Panc1 (cell line): ENCODE data around the gene MAP1B. TPM values are rescaled to one million over a fixed set of nuclear protein-coding genes. Genes with fewer than 3 reads are reported as not detected.

Experiments
- ATAC-seq: fragments of 200-7000 bp; cut with Tn5 transposase; 2 replicates; pipeline ENCODE4 v1.9.1; 2020; ENCODE audit warnings: mild to moderate bottlenecking, moderate library complexity
- BruUV-seq: library from RNA; stranded (reverse); fragments of 400-500 nt; replicated peaks from 2 replicates; lab custom pipeline; 2021; lab: Mats Ljungman, UMichigan
- CTCF ChIA-PET: fragments of 300-600 bp; sonication (Branson Sonifier 250); formaldehyde crosslinking; loops from one replicate; lab custom pipeline; 2022; ENCODE audit warnings: antibody characterized with exemption; lab: Charles Lee
- POLR2A ChIA-PET: fragments of 300-600 bp; sonication (Branson Sonifier 250); formaldehyde crosslinking; loops from one replicate; lab custom pipeline; 2022; ENCODE audit warnings: antibody characterized with exemption; lab: Charles Lee
- DNase-seq: peaks from one replicate; pipeline ENCODE4 v3.0.0-alpha.2; 2010; ENCODE audit warnings: low read depth, low spot score
- H3K27ac ChIP-seq: 2 replicates; pipeline ENCODE4 v1.5.1; 2011; ENCODE audit warnings: mild to moderate bottlenecking, low read length, inconsistent platforms
- H3K27me3 ChIP-seq: fragments of 200-500 bp; sonication (Bioruptor generic); 2 replicates; pipeline ENCODE4 v1.6.0; 2014; ENCODE audit warnings: low read length, inconsistent platforms; ENCODE audit not compliant: control insufficient read depth, insufficient read depth
- H3K36me3 ChIP-seq: fragments of 200-500 bp; sonication (Bioruptor generic); 2 replicates; pipeline ENCODE4 v1.5.1; 2014; ENCODE audit warnings: inconsistent platforms, mild to moderate bottlenecking, low read length, moderate library complexity; ENCODE audit not compliant: control insufficient read depth, insufficient read depth
- H3K4me1 ChIP-seq: 2 replicates; pipeline ENCODE4 v1.5.1; 2011; ENCODE audit warnings: inconsistent platforms, mild to moderate bottlenecking, low read length, moderate library complexity; ENCODE audit not compliant: control insufficient read depth, insufficient read depth
- H3K4me3 ChIP-seq, 2 experiments: 2 replicates each; pipeline ENCODE4 v1.5.1; 2011 to 2012; ENCODE audit warnings: low read depth in 2 of 2, low read length in 2 of 2, mild to moderate bottlenecking in 2 of 2, inconsistent platforms in 1 of 2, moderate library complexity in 1 of 2
- H3K9me3 ChIP-seq: fragments of 200-500 bp; sonication (Bioruptor generic); 2 replicates; pipeline ENCODE4 v1.5.1; 2014; ENCODE audit warnings: low read depth, mild to moderate bottlenecking, inconsistent platforms, low read length, moderate library complexity; ENCODE audit not compliant: control insufficient read depth, insufficient read depth
- POLR2AphosphoS5 ChIP-seq: IDR thresholded peaks from 2 replicates; pipeline ENCODE4 v1.6.1; 2012; ENCODE audit warnings: mild to moderate bottlenecking, low read depth, low read length, moderate library complexity
- SIN3A ChIP-seq: IDR thresholded peaks from 2 replicates; pipeline ENCODE4 v1.6.1; 2012; ENCODE audit warnings: low read depth, mild to moderate bottlenecking, low read length, moderate library complexity, borderline replicate concordance; ENCODE audit not compliant: insufficient read depth
- TCF7L2 ChIP-seq: IDR thresholded peaks from 2 replicates; pipeline ENCODE4 v1.6.1; 2011; ENCODE audit warnings: mild to moderate bottlenecking, low read depth, low read length, inconsistent platforms
- in situ Hi-C: cut with HindIII; loops from 2 replicates; pipeline ENCODE4 v1.10.0; 2016; ENCODE audit warnings: low sequenced_read_pairs, low pct_unique_long_range_greater_than_20kb
- intact Hi-C: fragments of 100-400 bp; cut with micrococcal nuclease; formaldehyde crosslinking; loops from one replicate; pipeline ENCODE4 v1.10.0; 2022; ENCODE audit not compliant: unreplicated experiment
- total RNA-seq: library from RNA; stranded (reverse); gene quantifications from one replicate; pipeline ENCODE4 v1.2.1, GENCODE V29; 2021; ENCODE audit not compliant: unreplicated experiment
- TF ChIP-seq, protein P1 (sequence below): fragments of 450-650 bp; IDR thresholded peaks from 2 replicates; pipeline ENCODE4 v1.5.1; 2017; ENCODE audit warnings: mild to moderate bottlenecking
- TF ChIP-seq, protein P2 (sequence below), 2 experiments: IDR thresholded peaks; 2 replicates each; pipeline ENCODE4 v1.6.1; 2011 to 2012; ENCODE audit warnings: low read depth in 2 of 2, control low read depth in 1 of 2, low read length in 1 of 2, mild to moderate bottlenecking in 1 of 2, moderate library complexity in 1 of 2; ENCODE audit not compliant: insufficient read depth in 1 of 2

MAP1B gene
- total RNA-seq, 1 experiment from 2014 or later = 82.3 TPM

DNA sequence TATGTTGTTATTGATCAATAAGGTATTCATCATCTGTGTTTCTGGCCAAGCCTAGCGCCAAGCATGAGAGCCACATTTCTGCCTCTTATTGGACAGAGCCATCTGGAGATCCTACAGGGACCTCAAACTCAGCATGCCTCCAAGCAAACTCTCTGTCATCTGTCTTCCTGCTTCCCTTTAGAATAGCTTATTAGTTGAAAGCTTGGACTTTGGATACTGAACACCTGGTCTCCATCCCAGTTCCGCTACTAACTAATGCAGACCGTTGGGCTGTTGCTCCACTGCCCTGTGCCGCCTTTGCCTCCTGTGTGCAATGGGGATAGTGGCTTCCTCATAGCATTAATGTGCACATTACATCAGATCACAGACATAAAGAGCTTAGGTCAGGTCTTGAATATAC lies 65.5 kb downstream of the MAP1B start:
- ATAC-seq = no peak

GRCh38 chr5:72177538-72177937 lies 70.3 kb downstream of the MAP1B start:
- H3K9me3 ChIP-seq = no peaks in the 10 kb centered on the region
- POLR2A ChIA-PET = interaction anchor here (0.6 kb wide), 1 partner anchor 52 kb away, joined by 3 read pairs; no protein-coding TSS in a partner anchor
- intact Hi-C loops = no loop called here
- H3K4me3 ChIP-seq = no peak overlapping the region
- BruUV-seq = no TSS peak
- no peak for TF ChIP-seq SIN3A
- TF ChIP-seq, protein P1, sequence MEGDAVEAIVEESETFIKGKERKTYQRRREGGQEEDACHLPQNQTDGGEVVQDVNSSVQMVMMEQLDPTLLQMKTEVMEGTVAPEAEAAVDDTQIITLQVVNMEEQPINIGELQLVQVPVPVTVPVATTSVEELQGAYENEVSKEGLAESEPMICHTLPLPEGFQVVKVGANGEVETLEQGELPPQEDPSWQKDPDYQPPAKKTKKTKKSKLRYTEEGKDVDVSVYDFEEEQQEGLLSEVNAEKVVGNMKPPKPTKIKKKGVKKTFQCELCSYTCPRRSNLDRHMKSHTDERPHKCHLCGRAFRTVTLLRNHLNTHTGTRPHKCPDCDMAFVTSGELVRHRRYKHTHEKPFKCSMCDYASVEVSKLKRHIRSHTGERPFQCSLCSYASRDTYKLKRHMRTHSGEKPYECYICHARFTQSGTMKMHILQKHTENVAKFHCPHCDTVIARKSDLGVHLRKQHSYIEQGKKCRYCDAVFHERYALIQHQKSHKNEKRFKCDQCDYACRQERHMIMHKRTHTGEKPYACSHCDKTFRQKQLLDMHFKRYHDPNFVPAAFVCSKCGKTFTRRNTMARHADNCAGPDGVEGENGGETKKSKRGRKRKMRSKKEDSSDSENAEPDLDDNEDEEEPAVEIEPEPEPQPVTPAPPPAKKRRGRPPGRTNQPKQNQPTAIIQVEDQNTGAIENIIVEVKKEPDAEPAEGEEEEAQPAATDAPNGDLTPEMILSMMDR = no peak
- in situ Hi-C loops = no loop called here
- H3K36me3 ChIP-seq = no peaks in the 10 kb centered on the region
- H3K4me1 ChIP-seq = peaks cover 14% of the 10 kb centered on the region; the same call in 1 of the 2 replicates
- CTCF ChIA-PET = no interaction called here
- DNase-seq = no peak
- H3K27me3 ChIP-seq = no peaks in the 10 kb centered on the region
- no peak overlapping the region for H3K27ac ChIP-seq
- no peak for ATAC-seq

More for the DNA sequence above, 65.5 kb downstream of the MAP1B start:
- H3K27ac ChIP-seq = no peak overlapping the region
- H3K9me3 ChIP-seq = no peaks in the 10 kb centered on the region
- no peak overlapping the region for H3K4me3 ChIP-seq
- H3K27me3 ChIP-seq = no peaks in the 10 kb centered on the region
- in situ Hi-C loops = no loop called here
- intact Hi-C loops = no loop called here
- TF ChIP-seq, protein P1 = no peak
- ChIA-PET POLR2A (no interaction called here), CTCF (no interaction called here)
- BruUV-seq = no TSS peak
- no peaks in the 10 kb centered on the region for H3K4me1 ChIP-seq
- H3K36me3 ChIP-seq = no peaks in the 10 kb centered on the region
- DNase-seq = no peak

DNA sequence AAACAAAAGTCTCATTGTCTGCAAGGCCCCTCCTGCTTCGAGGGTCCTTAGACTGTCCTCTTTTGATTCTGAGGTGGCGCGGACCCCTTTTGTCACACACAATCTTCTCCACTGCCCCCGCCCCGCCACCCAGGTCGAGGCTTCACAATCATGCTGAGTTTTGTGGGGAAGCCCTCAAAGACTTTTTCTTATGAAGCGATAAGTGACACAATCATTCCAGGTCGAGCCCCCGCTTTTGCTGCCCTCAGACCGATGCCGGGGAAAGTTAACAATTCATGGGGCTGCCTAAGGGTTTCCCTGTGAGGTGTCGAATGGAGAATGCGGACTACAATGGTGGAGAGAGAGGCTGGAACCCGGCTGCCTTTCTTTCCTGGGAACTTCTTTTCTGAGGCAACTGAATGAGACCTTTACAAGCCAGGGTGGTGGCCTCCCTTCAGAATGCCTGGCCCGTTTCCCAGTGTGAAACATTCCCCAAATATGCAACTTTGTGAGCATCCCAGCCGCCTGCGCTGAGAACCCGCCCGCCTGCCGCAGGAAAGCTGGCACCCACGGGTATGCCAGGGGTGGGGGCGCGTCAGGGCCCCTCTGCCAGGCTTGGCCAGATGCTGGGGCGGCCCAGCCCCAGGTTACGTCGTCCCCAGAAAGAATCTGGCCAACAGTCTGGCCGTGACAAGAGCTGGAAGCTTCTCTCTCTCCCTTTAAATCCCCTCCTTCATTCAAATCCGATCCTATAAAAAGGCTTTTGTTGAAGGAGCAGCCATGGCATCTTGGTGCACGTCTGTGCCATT lies 71.9 kb downstream of the MAP1B start:
- in situ Hi-C loops (no loop called here), intact Hi-C loops (no loop called here)
- ChIA-PET CTCF (no interaction called here), POLR2A (interaction anchor here (0.6 kb wide), 1 partner anchor 128 kb away, joined by 4 read pairs; no protein-coding TSS in a partner anchor)
- DNase-seq = no peak
- Histone ChIP-seq H3K4me1 (peaks cover 14% of the 10 kb centered on the region; the same call in 1 of the 2 replicates), H3K27ac (no peak overlapping the region), H3K27me3 (no peaks in the 10 kb centered on the region), H3K4me3 (no peak overlapping the region), H3K36me3 (no peaks in the 10 kb centered on the region), H3K9me3 (no peaks in the 10 kb centered on the region)
- ATAC-seq = peak; percentile 76
- no peak for TF ChIP-seq POLR2AphosphoS5
- TF ChIP-seq, protein P1 = no peak
- no peak for TF ChIP-seq SIN3A
- no peak for TF ChIP-seq TCF7L2
- TF ChIP-seq, protein P2, sequence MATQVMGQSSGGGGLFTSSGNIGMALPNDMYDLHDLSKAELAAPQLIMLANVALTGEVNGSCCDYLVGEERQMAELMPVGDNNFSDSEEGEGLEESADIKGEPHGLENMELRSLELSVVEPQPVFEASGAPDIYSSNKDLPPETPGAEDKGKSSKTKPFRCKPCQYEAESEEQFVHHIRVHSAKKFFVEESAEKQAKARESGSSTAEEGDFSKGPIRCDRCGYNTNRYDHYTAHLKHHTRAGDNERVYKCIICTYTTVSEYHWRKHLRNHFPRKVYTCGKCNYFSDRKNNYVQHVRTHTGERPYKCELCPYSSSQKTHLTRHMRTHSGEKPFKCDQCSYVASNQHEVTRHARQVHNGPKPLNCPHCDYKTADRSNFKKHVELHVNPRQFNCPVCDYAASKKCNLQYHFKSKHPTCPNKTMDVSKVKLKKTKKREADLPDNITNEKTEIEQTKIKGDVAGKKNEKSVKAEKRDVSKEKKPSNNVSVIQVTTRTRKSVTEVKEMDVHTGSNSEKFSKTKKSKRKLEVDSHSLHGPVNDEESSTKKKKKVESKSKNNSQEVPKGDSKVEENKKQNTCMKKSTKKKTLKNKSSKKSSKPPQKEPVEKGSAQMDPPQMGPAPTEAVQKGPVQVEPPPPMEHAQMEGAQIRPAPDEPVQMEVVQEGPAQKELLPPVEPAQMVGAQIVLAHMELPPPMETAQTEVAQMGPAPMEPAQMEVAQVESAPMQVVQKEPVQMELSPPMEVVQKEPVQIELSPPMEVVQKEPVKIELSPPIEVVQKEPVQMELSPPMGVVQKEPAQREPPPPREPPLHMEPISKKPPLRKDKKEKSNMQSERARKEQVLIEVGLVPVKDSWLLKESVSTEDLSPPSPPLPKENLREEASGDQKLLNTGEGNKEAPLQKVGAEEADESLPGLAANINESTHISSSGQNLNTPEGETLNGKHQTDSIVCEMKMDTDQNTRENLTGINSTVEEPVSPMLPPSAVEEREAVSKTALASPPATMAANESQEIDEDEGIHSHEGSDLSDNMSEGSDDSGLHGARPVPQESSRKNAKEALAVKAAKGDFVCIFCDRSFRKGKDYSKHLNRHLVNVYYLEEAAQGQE (IDR thresholded peaks at IDR 0.05; ENCODE audit: insufficient read depth in 1 of 2, low read depth in 2 of 2, low read length in 1 of 2) = no peak
- no TSS peak for BruUV-seq
